Lower leg skin (tissue), 3 donors: ENCODE results near the gene CACNA1B.
"Not testable (repeated sequence)": the region's sequence is repeated elsewhere in the genome, so short reads cannot be mapped to it uniquely, and the experiment has no call there.

ENCODE experiments used
- POLR2A ChIP-seq, 2 donors: fragments of 450-650 bp; IDR thresholded peaks; one replicate each; pipeline ENCODE4 v1.6.1; 2016 to 2017; ENCODE audit warnings: antibody characterized with exemption in 2 of 2, mild to moderate bottlenecking in 1 of 2, moderate library complexity in 1 of 2
- TF ChIP-seq, protein P1 (sequence below), 3 donors: fragments of 450-650 bp; IDR thresholded peaks; one replicate each; pipeline ENCODE4 v1.5.1; 2016; ENCODE audit warnings: antibody characterized with exemption in 3 of 3, mild to moderate bottlenecking in 3 of 3, moderate library complexity in 2 of 3

DNA sequence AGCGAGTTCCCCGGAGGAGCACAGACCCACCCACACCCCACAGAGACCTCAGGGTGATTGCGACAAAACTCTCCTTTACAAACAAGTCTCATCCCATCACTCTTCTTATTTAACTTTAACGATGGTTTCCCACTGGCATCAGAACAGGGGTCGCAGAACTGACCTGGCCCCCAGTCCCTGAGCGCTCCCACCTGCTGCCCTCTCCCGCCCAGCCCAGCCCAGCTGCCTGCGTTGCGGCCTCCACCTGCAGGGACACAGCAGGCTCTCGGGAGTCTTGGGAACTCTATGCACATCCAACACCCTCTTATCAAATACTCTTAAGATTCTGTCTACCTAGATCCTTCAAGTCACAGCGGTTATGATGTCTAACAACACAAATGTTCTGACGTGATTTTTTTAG is 250.4 kb downstream of the CACNA1B start:
- TF ChIP-seq, protein P1, sequence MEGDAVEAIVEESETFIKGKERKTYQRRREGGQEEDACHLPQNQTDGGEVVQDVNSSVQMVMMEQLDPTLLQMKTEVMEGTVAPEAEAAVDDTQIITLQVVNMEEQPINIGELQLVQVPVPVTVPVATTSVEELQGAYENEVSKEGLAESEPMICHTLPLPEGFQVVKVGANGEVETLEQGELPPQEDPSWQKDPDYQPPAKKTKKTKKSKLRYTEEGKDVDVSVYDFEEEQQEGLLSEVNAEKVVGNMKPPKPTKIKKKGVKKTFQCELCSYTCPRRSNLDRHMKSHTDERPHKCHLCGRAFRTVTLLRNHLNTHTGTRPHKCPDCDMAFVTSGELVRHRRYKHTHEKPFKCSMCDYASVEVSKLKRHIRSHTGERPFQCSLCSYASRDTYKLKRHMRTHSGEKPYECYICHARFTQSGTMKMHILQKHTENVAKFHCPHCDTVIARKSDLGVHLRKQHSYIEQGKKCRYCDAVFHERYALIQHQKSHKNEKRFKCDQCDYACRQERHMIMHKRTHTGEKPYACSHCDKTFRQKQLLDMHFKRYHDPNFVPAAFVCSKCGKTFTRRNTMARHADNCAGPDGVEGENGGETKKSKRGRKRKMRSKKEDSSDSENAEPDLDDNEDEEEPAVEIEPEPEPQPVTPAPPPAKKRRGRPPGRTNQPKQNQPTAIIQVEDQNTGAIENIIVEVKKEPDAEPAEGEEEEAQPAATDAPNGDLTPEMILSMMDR (IDR thresholded peaks at IDR 0.05) = not testable (repeated sequence)
- TF ChIP-seq POLR2A (IDR thresholded peaks at IDR 0.05) = not testable (repeated sequence)
